Ectodermal cell (in vitro differentiated cells): ENCODE results near the gene OBP2B.

Source experiments
- H3K27ac ChIP-seq: 2 replicates; pipeline ENCODE4 v1.7.0; 2013; ENCODE audit warnings: mild to moderate bottlenecking, low read depth, low read length; ENCODE audit not compliant: insufficient read depth, poor library complexity, severe bottlenecking
- H3K27me3 ChIP-seq: 2 replicates; pipeline ENCODE4 v1.7.0; 2013; ENCODE audit warnings: mild to moderate bottlenecking, low read length; ENCODE audit not compliant: insufficient read depth, control insufficient read depth, poor library complexity, severe bottlenecking
- H3K36me3 ChIP-seq: one replicate; pipeline ENCODE4 v1.7.0; 2013; ENCODE audit warnings: low read length; ENCODE audit not compliant: control insufficient read depth, insufficient read depth
- H3K4me1 ChIP-seq: one replicate; pipeline ENCODE4 v1.7.0; 2013; ENCODE audit warnings: low read length; ENCODE audit not compliant: control insufficient read depth, insufficient read depth
- H3K4me3 ChIP-seq: 2 replicates; pipeline ENCODE4 v1.7.0; 2013; ENCODE audit warnings: low read depth, low read length, control low read depth; ENCODE audit not compliant: insufficient read depth
- H3K9me3 ChIP-seq: 2 replicates; pipeline ENCODE4 v1.7.0; 2013; ENCODE audit warnings: mild to moderate bottlenecking, low read length, moderate library complexity; ENCODE audit not compliant: control insufficient read depth
- WGBS, 2 experiments: methylation state at CpG; one replicate each; pipeline ENCODE4 v1.1.7; 2013; ENCODE audit warnings: missing lambda C conversion rate in 2 of 2; 5-methylcytosine and 5-hydroxymethylcytosine counted together

OBP2B gene

DNA sequence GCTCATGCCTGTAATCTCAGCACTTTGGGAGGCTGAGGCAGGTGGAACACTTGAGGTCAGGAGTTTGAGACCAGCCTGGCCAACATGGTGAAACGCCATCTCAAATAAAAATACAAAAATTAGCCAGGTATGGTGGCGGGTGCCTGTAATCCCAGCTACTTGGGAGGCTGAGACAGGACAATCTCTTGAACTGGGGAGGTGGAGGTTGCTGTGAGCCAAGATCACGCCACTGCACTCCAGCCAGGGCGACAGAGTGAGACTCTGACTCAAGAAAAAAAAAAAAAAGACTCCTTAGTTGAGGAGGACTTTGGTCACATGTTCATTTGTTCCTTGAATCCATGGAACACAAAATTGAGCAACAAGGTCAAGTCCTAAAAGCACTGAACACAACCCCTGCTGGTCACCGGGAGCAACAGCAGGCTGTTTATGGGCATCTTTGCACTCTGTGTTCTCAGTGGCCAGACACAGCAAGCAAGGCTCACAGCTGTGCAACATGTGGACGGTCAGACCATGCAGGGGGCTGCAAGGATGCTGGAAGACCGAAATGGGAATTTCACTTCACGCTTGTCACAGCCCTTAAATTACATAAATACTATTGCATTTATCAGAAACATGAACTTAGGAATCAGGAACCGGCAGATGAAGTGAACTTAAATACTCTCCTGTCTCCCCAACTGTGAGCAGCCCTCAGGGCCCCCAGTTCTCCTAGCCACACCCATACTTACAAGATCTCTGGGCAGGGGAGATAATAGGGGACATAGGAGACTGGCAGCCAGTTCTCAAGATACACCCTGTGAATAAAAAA is 48.1 kb downstream of the OBP2B start:
- Histone ChIP-seq H3K4me1 (peaks cover 5% of the 10 kb centered on the region), H3K27ac (no peak overlapping the region), H3K27me3 (peaks cover 34% of the 10 kb centered on the region), H3K36me3 (no peaks in the 10 kb centered on the region), H3K4me3 (no peak overlapping the region), H3K9me3 (no peaks in the 10 kb centered on the region)
- 82 to 83% methylated on average over 9 of the region's 9 CpGs for WGBS, 2 experiments

DNA sequence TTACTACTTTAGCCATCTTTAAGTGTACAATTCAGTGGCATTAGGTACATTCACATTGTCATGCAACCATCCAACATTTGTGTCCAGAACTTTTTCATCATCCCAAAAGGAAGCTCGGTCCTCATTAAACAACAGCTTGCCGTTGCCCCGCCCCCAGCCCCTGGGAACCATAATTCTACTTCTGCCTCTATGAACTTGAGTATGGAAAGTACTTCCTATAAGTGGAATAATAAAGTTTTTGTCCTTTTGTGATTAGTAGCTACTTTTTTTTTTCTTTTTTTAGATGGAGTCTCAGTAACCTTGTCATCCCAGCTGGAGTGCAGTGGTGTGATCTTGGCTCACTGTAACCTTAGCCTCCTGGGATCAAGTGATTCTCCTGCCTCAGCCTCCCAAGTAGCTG is 50.4 kb downstream of the OBP2B start:
- peaks cover 5% of the 10 kb centered on the region for H3K4me1 ChIP-seq
- H3K9me3 ChIP-seq, result no peaks in the 10 kb centered on the region
- H3K4me3 ChIP-seq, result no peak overlapping the region
- no peak overlapping the region for H3K27ac ChIP-seq
- H3K27me3 ChIP-seq, result peaks cover 24% of the 10 kb centered on the region
- no peaks in the 10 kb centered on the region for H3K36me3 ChIP-seq
- 79 to 88% methylated on average over 3 of the region's 3 CpGs for WGBS, 2 experiments
